ENCODE data around the gene ARHGAP12.

The ARHGAP12 gene

GRCh38 chr10:31929261-31930022 lies 811 bp upstream of the ARHGAP12 start:
- in situ Hi-C loops (cut with MboI; ENCODE audit: low pct_unique_long_range_greater_than_20kb, low sequenced_read_pairs) = no loop called here
- DNase-seq = peak; percentile 53

DNA sequence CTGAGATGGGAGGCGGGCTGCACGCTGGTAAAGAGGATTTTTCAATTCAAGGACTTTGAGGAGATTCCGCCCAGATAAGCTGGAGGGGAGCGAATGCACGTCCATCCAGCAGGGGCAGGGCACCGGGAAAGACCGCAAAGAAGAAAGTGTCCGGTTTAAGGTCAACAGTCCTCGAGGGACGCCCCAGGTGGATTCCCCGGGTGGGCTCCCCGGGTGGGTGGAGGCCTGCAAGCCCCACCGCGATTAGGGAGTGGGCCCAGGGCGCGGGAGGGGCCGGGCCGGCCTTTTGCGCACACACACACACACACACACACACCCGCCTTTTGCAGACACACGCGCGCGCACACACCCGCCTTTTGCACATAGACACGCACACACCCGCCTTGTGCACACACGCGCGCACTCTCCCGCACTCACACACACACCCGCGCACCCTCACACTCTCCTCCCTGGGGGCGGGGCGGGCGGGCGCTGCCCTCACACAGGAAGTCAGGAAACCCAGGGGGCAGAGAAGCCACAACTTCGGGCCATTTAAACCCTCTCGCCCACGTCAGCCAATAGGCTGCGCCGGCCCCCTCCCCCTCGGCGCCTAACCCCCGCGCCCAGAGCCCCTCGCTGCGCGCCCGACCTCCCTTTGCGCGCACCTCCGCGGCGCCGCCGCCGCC lies 615 bp downstream of the ARHGAP12 start:
- in situ Hi-C loops (cut with MboI; ENCODE audit: low pct_unique_long_range_greater_than_20kb, low sequenced_read_pairs) = no loop called here
- DNase-seq = peak; percentile 58

DNA sequence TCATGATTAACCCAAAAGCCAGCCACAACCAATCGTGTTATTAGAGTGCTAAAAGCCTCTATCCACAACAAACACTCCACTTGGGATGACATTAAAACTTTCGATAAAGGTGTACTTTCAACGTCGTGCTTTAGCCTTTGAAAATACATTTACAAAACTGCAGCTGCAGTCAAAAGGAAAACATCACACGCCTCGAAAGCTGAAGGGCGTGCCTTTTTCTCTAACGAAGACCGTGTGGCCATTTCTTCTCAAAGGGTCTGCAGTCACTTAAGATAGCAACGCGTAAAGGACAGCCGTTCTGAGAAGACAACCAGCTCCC lies 1.1 kb downstream of the ARHGAP12 start:
- in situ Hi-C loops (cut with MboI; ENCODE audit: low pct_unique_long_range_greater_than_20kb, low sequenced_read_pairs) = no loop called here
- DNase-seq = no peak

GRCh38 chr10:31926765-31927564 lies 1.7 kb downstream of the ARHGAP12 start:
- in situ Hi-C loops (cut with MboI; ENCODE audit: low pct_unique_long_range_greater_than_20kb, low sequenced_read_pairs) = no loop called here
- no peak for DNase-seq

DNA sequence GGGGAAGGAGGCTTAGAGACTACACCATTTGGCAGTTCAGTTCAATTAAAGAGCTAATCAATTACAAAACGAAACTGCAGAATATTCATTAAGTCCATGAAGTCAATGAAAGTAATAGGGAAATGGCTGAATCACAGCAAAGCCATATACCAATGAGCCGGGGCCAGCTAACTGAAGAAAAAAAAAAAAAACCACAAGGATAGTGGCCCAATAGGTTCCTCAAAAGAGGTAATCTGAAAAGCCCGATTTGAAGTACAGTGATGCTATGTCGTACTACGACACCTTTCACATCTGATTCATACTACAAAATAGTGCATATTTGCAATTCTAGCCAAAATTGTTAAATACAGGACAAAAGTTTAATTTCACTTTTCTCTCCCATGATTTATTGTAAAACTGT lies 2.5 kb downstream of the ARHGAP12 start:
- in situ Hi-C loops (cut with MboI; ENCODE audit: low pct_unique_long_range_greater_than_20kb, low sequenced_read_pairs) = no loop called here

DNA sequence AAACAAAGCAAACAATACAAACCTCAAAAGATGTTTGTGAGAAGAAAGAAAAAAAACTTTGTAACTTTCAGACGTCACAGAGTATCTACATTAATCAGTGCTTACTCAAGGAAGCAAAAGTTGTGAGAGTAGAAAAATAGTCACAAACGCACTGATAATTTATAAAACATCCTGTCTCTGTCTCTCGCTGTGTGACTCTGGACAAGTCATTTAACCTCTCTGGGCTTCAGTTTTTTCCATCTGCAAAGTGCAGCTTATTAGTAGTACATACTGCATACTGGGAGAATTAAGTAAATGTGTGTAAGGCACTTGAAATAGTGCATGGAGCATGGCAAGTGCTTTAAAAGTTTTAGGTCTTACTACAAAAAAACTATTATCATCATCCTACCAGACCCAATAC lies 3.8 kb downstream of the ARHGAP12 start:
- in situ Hi-C loops (cut with MboI; ENCODE audit: low pct_unique_long_range_greater_than_20kb, low sequenced_read_pairs) = no loop called here

More for the DNA sequence above, 2.5 kb downstream of the ARHGAP12 start:
- peak; percentile 38 for DNase-seq

GRCh38 chr10:31923389-31923788 lies 5.2 kb downstream of the ARHGAP12 start:
- in situ Hi-C loops (cut with MboI; ENCODE audit: low pct_unique_long_range_greater_than_20kb, low sequenced_read_pairs) = no loop called here
- no peak for DNase-seq

More for the DNA sequence above, 3.8 kb downstream of the ARHGAP12 start:
- DNase-seq = no peak

GRCh38 chr10:31921031-31921430 lies 7.6 kb downstream of the ARHGAP12 start:
- DNase-seq = no peak
- in situ Hi-C loops (cut with MboI; ENCODE audit: low pct_unique_long_range_greater_than_20kb, low sequenced_read_pairs) = no loop called here

DNA sequence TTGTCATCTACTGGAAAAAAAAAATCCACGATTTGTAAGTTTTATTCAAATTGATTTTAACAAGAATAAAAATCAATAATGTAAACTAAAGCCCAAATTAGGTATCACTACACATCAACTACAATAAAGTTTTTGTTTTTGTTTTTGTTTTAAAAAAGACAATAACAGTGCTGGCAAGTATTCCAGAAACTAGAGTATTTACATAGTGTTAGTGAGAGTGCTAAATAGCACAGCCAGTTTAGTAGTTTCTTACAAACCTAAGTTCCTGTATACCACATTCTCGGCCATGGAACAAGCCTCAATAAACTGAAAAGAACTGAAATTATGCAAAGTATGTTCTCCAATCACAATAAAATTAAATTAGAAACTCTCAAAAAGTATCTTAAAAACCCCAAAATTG lies 8.1 kb downstream of the ARHGAP12 start:
- in situ Hi-C loops (cut with MboI; ENCODE audit: low pct_unique_long_range_greater_than_20kb, low sequenced_read_pairs) = no loop called here
- DNase-seq = no peak

DNA sequence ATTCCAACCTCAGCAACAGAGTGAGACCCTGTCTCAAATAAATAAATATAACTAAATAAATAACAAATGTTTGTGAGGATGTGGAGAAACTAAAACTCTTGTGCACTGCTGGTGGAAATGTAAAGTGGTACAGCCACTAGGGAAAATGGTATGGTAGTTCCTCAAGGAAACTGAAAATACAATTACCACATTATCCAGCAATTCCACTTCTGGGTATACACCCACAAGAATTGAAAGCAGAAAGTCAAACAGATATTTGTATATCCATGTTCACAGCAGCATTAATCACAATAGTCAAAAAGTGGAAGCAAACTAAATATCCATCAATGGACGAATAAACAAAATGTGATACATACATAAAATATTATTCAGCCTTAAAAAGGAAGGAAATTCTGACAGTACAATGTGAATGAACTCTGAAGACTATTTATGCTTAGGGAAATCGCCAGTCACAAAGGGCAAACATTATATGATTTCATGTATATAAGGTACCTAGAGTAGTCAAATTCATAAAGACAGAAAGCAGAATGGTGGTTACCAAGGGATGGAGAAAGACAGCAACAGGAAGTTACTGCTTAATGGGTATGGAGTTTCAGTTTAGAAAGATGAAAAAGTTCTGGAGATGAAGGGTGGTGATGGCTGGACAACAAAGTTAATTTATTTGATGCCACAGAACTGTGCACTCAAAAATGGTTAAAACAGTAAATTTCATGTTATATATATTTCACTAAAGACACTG lies 9.8 kb downstream of the ARHGAP12 start:
- DNase-seq = no peak
- in situ Hi-C loops (cut with MboI; ENCODE audit: low pct_unique_long_range_greater_than_20kb, low sequenced_read_pairs) = no loop called here

GRCh38 chr10:31914370-31914769 lies 14.3 kb downstream of the ARHGAP12 start:
- in situ Hi-C loops (cut with MboI; ENCODE audit: low pct_unique_long_range_greater_than_20kb, low sequenced_read_pairs) = no loop called here
- DNase-seq = no peak

DNA sequence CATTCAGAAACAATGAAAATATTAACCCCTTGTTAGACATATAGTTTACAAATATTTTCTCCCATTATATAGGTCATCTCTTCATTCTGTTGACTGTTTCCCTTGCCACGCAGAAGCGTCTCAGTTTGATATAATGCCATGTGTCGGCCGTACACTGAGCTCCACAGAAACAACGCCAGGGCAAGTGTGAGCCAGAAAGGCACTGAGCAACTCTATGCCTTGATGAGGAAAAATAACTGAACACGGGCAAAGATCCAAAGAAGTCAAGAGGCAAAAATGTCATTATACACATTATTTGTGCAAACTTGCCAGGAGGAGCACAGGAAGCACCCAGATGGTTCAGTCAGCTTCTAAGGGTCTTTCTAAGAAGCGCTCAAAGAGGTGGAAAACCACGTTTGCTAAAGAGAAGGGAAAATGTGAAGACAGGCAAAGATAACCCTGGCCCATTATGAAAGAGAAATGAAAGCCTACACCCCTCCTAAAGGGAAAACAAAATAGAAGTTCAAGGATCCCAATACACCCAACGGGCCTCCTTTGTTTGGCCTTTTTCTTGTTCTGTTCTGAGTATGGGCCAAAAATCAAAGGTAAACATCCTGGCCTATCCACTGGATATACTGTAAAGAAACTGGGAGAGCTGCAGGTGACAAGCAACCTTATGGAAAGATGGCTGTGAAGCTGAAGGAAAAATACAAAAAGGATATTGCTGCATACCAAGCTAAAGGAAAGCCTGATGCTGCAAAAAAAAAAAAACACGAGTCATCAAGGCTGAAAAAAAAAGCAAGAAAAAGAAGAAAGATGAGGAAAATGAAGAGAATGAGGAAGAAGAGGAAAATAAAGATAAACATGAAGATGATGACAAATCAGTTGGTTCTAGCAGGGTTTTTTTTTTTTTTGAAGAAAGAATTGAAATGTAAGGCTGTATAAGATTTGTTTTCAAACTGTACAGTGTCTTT lies 15.5 kb downstream of the ARHGAP12 start:
- no peak for DNase-seq

DNA sequence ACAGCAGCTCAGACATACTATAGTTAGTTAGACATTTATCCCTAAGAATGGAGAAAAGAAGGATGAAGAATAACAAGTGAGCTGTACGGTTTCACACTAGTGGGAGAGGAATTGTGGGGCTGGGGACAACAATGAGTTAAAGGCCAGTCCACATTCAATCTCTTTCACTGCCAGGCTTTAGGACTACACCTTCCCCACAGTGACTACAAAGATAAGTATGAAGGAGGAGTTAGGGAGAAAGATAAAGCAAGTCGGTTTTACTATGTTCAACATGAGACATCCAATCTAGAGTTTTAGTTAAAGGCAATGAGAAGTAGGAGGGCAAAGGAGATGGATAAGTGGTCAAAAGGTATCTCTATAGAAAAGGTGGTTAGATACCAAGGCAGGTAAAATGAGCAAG lies 16.3 kb downstream of the ARHGAP12 start:
- in situ Hi-C loops (cut with MboI; ENCODE audit: low pct_unique_long_range_greater_than_20kb, low sequenced_read_pairs) = no loop called here
- no peak for DNase-seq

More for the DNA sequence above, 15.5 kb downstream of the ARHGAP12 start:
- in situ Hi-C loops (cut with MboI; ENCODE audit: low pct_unique_long_range_greater_than_20kb, low sequenced_read_pairs) = no loop called here

- in situ Hi-C loops (cut with MboI; ENCODE audit: low pct_unique_long_range_greater_than_20kb, low sequenced_read_pairs) = no loop called here
- no peak for DNase-seq
Measured at GRCh38 chr10:31910016-31910415, 18.6 kb downstream of the ARHGAP12 start.

DNA sequence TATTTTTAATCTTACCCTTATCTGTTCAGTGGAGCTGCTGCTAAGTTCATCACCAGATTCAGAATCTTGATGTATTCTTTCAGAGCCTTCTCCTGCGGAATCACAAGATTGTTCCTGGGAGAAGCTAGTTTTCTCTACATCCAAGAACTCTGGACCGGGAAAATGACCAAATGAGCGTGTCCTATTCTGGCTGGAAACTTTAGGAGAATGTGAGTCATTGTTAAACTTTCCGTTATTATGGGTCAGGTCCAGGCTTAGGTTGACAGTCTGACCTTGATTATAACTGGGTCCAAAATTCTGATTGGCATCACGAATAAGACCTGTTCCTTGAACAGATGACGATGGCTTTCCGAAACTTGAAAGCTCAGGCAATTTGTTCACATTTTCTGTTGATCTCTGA lies 20.5 kb downstream of the ARHGAP12 start:
- in situ Hi-C loops (cut with MboI; ENCODE audit: low pct_unique_long_range_greater_than_20kb, low sequenced_read_pairs) = no loop called here
- DNase-seq = no peak

GRCh38 chr10:31906039-31906438 lies 22.6 kb downstream of the ARHGAP12 start:
- no peak for DNase-seq
- in situ Hi-C loops (cut with MboI; ENCODE audit: low pct_unique_long_range_greater_than_20kb, low sequenced_read_pairs) = no loop called here

GRCh38 chr10:31905586-31905985 lies 23.0 kb downstream of the ARHGAP12 start:
- in situ Hi-C loops (cut with MboI; ENCODE audit: low pct_unique_long_range_greater_than_20kb, low sequenced_read_pairs) = no loop called here
- no peak for DNase-seq

DNA sequence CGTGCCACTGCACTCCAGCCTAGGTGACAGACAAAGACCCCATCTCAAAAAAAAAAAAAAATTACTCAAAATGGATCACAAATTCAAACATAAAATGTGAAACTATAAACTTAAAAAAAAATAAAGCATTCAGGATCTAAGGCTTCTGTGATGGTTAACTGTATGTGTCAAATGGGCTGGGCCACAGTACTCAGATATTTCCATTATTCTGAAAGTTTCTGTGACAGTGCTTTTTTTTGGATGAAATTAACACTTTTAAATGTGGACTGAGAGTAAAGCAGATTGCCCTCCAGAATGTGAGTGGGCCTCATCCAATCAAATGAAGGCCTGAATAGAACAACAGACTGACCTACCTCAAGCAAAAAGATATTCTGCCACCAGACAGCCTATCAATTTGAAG lies 26.0 kb downstream of the ARHGAP12 start:
- in situ Hi-C loops (cut with MboI; ENCODE audit: low pct_unique_long_range_greater_than_20kb, low sequenced_read_pairs) = no loop called here
- DNase-seq = no peak
